ENCODE measurements around the gene GSK3B.

The GSK3B gene

GRCh38 chr3:120130656-120131055 lies 36.4 kb upstream of the GSK3B start:
- no peak for DNase-seq (ENCODE audit: low read depth)
- no peak overlapping the region for H3K4me3 ChIP-seq (replicated peaks; ENCODE audit: low read depth, low read length)
- TF ChIP-seq, protein P1, sequence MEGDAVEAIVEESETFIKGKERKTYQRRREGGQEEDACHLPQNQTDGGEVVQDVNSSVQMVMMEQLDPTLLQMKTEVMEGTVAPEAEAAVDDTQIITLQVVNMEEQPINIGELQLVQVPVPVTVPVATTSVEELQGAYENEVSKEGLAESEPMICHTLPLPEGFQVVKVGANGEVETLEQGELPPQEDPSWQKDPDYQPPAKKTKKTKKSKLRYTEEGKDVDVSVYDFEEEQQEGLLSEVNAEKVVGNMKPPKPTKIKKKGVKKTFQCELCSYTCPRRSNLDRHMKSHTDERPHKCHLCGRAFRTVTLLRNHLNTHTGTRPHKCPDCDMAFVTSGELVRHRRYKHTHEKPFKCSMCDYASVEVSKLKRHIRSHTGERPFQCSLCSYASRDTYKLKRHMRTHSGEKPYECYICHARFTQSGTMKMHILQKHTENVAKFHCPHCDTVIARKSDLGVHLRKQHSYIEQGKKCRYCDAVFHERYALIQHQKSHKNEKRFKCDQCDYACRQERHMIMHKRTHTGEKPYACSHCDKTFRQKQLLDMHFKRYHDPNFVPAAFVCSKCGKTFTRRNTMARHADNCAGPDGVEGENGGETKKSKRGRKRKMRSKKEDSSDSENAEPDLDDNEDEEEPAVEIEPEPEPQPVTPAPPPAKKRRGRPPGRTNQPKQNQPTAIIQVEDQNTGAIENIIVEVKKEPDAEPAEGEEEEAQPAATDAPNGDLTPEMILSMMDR (IDR thresholded peaks at IDR 0.05; ENCODE audit: low read length, missing control alignments) = no peak

DNA sequence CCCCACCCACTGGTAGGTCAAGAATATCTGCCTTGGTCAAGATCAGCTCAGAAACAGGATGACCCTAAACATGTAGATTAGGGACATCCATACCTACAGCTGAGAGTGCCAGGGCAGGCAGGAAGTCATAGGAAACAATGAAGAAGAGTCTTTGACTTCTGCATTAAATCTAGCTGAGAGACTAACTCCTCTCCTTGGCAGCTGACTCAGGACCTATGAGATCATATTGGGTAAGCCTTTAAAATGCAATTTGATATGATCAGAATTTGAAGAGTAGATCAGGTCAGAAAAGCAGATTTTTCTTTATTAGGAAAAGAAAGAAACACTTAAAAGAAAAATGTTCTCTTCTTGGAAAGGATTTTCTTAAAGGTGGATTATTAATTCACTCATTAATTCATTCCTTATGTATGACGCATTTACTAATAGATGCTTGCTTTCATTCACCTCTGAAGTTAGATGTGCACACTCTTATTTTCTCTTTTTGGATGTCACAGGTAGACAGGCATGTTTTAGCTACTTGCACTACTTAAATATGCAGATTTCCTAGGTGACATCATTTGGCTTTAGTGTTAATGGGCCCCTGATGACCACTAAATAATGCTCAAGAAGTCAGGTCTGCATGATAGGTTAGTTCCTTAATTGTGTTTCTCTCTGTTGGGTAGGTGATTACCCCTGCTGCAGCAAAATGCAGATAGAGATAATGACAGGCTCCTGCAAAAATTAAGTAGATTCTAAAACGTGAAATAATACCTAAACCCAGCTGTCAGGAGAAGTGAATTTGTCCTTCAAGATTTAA lies 35.7 kb upstream of the GSK3B start:
- DNase-seq (ENCODE audit: low read depth) = no peak
- no peak overlapping the region for H3K4me3 ChIP-seq (replicated peaks; ENCODE audit: low read depth, low read length)
- TF ChIP-seq, protein P1 (IDR thresholded peaks at IDR 0.05; ENCODE audit: low read length, missing control alignments) = no peak

DNA sequence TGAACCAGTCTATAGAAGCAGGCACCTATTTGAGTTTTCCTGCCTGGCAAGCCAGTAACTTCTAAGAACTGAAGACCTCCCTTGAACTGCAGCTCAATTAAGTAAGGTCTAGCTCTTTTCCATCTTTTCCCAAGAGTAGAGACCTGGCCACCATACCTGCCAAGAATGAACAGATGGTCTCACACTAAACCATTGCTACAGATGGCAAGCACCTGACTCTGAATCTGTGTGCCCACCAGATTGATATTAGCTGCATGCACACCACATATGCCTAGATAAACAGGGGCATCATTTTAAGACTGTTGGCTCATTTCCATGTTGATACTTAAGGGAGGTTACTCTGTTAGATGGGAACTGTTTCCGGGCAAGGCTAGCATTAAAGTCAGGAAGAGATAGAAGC lies 34.8 kb upstream of the GSK3B start:
- TF ChIP-seq, protein P1 (IDR thresholded peaks at IDR 0.05; ENCODE audit: low read length, missing control alignments) = no peak
- H3K4me3 ChIP-seq (replicated peaks; ENCODE audit: low read depth, low read length) = no peak overlapping the region
- no peak for DNase-seq (ENCODE audit: low read depth)

- DNase-seq (ENCODE audit: low read depth) = no peak
- no peak overlapping the region for H3K4me3 ChIP-seq (replicated peaks; ENCODE audit: low read depth, low read length)
These were observed 31.7 kb upstream of the GSK3B start for GRCh38 chr3:120125992-120126391.

GRCh38 chr3:120119846-120120510 lies 25.7 kb upstream of the GSK3B start:
- TF ChIP-seq, protein P1 (IDR thresholded peaks at IDR 0.05; ENCODE audit: low read length, missing control alignments) = no peak
- H3K4me3 ChIP-seq (replicated peaks; ENCODE audit: low read depth, low read length) = no peak overlapping the region
- no peak for DNase-seq (ENCODE audit: low read depth)

More at GRCh38 chr3:120125992-120126391, 31.7 kb upstream of the GSK3B start:
- TF ChIP-seq, protein P1 (IDR thresholded peaks at IDR 0.05; ENCODE audit: low read length, missing control alignments) = no peak

GRCh38 chr3:120114981-120115380 lies 20.7 kb upstream of the GSK3B start:
- no peak for DNase-seq (ENCODE audit: low read depth)
- TF ChIP-seq, protein P1 (IDR thresholded peaks at IDR 0.05; ENCODE audit: low read length, missing control alignments) = no peak
- H3K4me3 ChIP-seq (replicated peaks; ENCODE audit: low read depth, low read length) = no peak overlapping the region
